Hepatocyte (in vitro differentiated cells): ENCODE data around the gene KCNK4.

Source experiments
- EZH2 ChIP-seq: fragments of 200-600 bp; sonication (generic); IDR thresholded peaks from 2 replicates; pipeline ENCODE4 v1.6.1; 2016; ENCODE audit warnings: antibody characterized with exemption, mild to moderate bottlenecking, borderline replicate concordance
- TF ChIP-seq, protein P1 (sequence below): fragments of 200-600 bp; sonication (generic); IDR thresholded peaks from 2 replicates; pipeline ENCODE4 v1.5.1; 2016; ENCODE audit warnings: antibody characterized with exemption, mild to moderate bottlenecking; ENCODE audit not compliant: poor library complexity

DNA sequence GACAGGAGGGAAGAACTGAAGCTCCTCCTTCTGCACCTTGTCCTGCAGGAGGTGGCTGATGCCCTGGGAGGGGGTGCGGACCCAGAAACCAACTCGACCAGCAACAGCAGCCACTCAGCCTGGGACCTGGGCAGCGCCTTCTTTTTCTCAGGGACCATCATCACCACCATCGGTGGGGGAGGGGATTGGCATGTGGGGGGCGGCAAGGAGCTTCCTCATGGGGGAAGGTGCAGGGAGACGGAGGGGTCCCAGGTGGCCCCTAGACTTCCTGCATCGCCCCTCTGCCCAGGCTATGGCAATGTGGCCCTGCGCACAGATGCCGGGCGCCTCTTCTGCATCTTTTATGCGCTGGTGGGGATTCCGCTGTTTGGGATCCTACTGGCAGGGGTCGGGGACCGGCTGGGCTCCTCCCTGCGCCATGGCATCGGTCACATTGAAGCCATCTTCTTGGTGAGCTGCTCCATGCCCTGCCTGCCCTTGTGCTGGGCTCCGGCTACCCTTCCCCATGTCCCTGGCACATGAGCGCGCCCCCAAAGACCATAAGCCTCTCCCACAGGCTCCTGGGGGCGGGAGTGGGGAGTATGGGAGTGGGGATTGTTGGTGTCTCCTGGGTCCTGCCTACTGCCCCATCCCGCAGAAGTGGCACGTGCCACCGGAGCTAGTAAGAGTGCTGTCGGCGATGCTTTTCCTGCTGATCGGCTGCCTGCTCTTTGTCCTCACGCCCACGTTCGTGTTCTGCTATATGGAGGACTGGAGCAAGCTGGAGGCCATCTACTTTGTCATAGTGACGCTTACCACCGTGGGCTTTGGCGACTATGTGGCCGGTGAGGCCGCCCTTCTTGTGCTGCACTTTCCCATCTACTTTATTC lies 6.0 kb downstream of the KCNK4 start:
- TF ChIP-seq, protein P1, sequence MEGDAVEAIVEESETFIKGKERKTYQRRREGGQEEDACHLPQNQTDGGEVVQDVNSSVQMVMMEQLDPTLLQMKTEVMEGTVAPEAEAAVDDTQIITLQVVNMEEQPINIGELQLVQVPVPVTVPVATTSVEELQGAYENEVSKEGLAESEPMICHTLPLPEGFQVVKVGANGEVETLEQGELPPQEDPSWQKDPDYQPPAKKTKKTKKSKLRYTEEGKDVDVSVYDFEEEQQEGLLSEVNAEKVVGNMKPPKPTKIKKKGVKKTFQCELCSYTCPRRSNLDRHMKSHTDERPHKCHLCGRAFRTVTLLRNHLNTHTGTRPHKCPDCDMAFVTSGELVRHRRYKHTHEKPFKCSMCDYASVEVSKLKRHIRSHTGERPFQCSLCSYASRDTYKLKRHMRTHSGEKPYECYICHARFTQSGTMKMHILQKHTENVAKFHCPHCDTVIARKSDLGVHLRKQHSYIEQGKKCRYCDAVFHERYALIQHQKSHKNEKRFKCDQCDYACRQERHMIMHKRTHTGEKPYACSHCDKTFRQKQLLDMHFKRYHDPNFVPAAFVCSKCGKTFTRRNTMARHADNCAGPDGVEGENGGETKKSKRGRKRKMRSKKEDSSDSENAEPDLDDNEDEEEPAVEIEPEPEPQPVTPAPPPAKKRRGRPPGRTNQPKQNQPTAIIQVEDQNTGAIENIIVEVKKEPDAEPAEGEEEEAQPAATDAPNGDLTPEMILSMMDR = no peak
- peak; percentile 10 for TF ChIP-seq EZH2
